Endothelial cell of umbilical vein (primary cell): Measurements from ENCODE around the gene RELL1. TPM values are rescaled to one million over a fixed set of nuclear protein-coding genes. Genes with fewer than 3 reads are reported as not detected.
"Not testable (repeated sequence)": the region's sequence is repeated elsewhere in the genome, so short reads cannot be mapped to it uniquely, and the experiment has no call there.

Source experiments
- BruUV-seq: library from RNA; stranded (reverse); fragments of 400-500 nt; replicated peaks from 2 replicates; lab custom pipeline; 2021; lab: Mats Ljungman, UMichigan
- CTCF ChIA-PET: fragments of 300-600, 350-600 bp; sonication (Branson Sonifier 250); formaldehyde crosslinking; loops from one replicate; lab custom pipeline; 2021; ENCODE audit warnings: antibody characterized with exemption, inconsistent platforms; lab: Charles Lee
- POLR2A ChIA-PET: fragments of 300-600, 350-600 bp; sonication (Branson Sonifier 250); formaldehyde crosslinking; loops from one replicate; lab custom pipeline; 2021; ENCODE audit warnings: antibody characterized with exemption, inconsistent platforms; lab: Charles Lee
- DNase-seq: peaks from one replicate; pipeline ENCODE4 v3.0.0-alpha.2; 2011; ENCODE audit warnings: low read depth, low spot score
- FAIRE-seq: peaks from 2 replicates; lab custom pipeline; 2011; peaks lifted over from hg19 to GRCh38; lab: Jason Lieb, UNC
- H2AFZ ChIP-seq: 2 replicates; pipeline ENCODE4 v1.6.0; 2012; ENCODE audit warnings: low read depth, low read length, control low read depth, inconsistent platforms
- H3K27ac ChIP-seq: 2 replicates; pipeline ENCODE4 v1.5.1; 2011; ENCODE audit warnings: low read depth, mild to moderate bottlenecking, control low read depth, low read length, moderate library complexity; ENCODE audit not compliant: insufficient read depth
- H3K27me3 ChIP-seq, 2 experiments: 2 replicates each; pipeline versions ENCODE4 v1.6.0 to v1.6.1; 2011; ENCODE audit warnings: low read length in 2 of 2, mixed read lengths in 1 of 2; ENCODE audit not compliant: control insufficient read depth in 2 of 2, insufficient read depth in 2 of 2
- H3K36me3 ChIP-seq, 2 experiments: 2 replicates in 1 of 2; 3 replicates in 1 of 2; pipeline ENCODE4 v1.5.1; 2011; ENCODE audit warnings: low read length in 2 of 2, mild to moderate bottlenecking in 1 of 2, moderate library complexity in 1 of 2; ENCODE audit not compliant: control insufficient read depth in 2 of 2, insufficient read depth in 2 of 2; ENCODE audit errors: extremely low read depth in 1 of 2
- H3K4me1 ChIP-seq: 3 replicates; pipeline ENCODE4 v1.5.1; 2011; ENCODE audit warnings: mild to moderate bottlenecking, low read length; ENCODE audit not compliant: control insufficient read depth, insufficient read depth; ENCODE audit errors: extremely low read depth
- H3K4me2 ChIP-seq: 2 replicates; pipeline ENCODE4 v1.6.1; 2011; ENCODE audit warnings: low read length, control low read depth, mixed read lengths; ENCODE audit not compliant: insufficient read depth
- H3K4me3 ChIP-seq, 3 experiments: fragments of 200-600 bp in 1 of 3; sonication (generic), shearing (Covaris generic) in 1 of 3; replicated peaks in 1 of 3; 2 replicates each; pipeline ENCODE4 v1.5.1; 2011 to 2016; ENCODE audit warnings: control low read depth in 3 of 3, low read length in 3 of 3, mild to moderate bottlenecking in 2 of 3, inconsistent platforms in 1 of 3, low read depth in 1 of 3, moderate library complexity in 1 of 3; ENCODE audit not compliant: insufficient read depth in 1 of 3
- H3K79me2 ChIP-seq: 2 replicates; pipeline ENCODE4 v1.6.0; 2012; ENCODE audit warnings: low read length, inconsistent platforms; ENCODE audit not compliant: control insufficient read depth, insufficient read depth
- H3K9ac ChIP-seq: replicated peaks from 2 replicates; pipeline ENCODE3; 2011; ENCODE audit warnings: low read length, control low read depth; ENCODE audit not compliant: insufficient read depth; ENCODE audit errors: extremely low read depth
- H3K9me1 ChIP-seq: replicated peaks from 3 replicates; pipeline ENCODE4 v1.6.0; 2011; ENCODE audit warnings: mild to moderate bottlenecking, low read length; ENCODE audit not compliant: control insufficient read depth, insufficient read depth; ENCODE audit errors: extremely low read depth
- H3K9me3 ChIP-seq: replicated peaks from 2 replicates; pipeline ENCODE4 v1.5.1; 2012; ENCODE audit warnings: low read length, inconsistent platforms; ENCODE audit not compliant: control insufficient read depth, insufficient read depth
- H4K20me1 ChIP-seq: replicated peaks from 2 replicates; pipeline ENCODE3; 2011; ENCODE audit warnings: mild to moderate bottlenecking, low read length; ENCODE audit not compliant: control insufficient read depth, insufficient read depth; ENCODE audit errors: extremely low read depth
- EZH2 ChIP-seq: IDR thresholded peaks from 2 replicates; pipeline ENCODE4 v1.6.1; 2012; ENCODE audit warnings: borderline replicate concordance, low read depth, mild to moderate bottlenecking, moderate library complexity, low read length, inconsistent platforms; ENCODE audit not compliant: severe bottlenecking
- FOS ChIP-seq: IDR thresholded peaks from 2 replicates; pipeline ENCODE4 v1.6.1; 2011; ENCODE audit warnings: mild to moderate bottlenecking, low read length, moderate library complexity, borderline replicate concordance; ENCODE audit not compliant: insufficient read depth
- MAX ChIP-seq: IDR thresholded peaks from 2 replicates; pipeline ENCODE4 v1.6.1; 2011; ENCODE audit not compliant: insufficient read depth, insufficient read length
- MYC ChIP-seq: IDR thresholded peaks from one replicate; pipeline ENCODE4 v1.6.1; 2011; ENCODE audit warnings: mild to moderate bottlenecking, low read depth, low read length
- POLR2AphosphoS5 ChIP-seq: IDR thresholded peaks from 2 replicates; pipeline ENCODE4 v1.6.1; 2012; ENCODE audit warnings: low read depth, mild to moderate bottlenecking, control low read depth, low read length, moderate library complexity; ENCODE audit not compliant: insufficient read depth
- dilution Hi-C: fragments of 300-500 bp; cut with MboI; formaldehyde crosslinking; loops from one replicate; pipeline ENCODE4 v1.15.0; 2019; ENCODE audit warnings: low sequenced_read_pairs; ENCODE audit not compliant: extremely low pct_ligation_motif_present
- intact Hi-C: fragments of 100-400 bp; cut with micrococcal nuclease; formaldehyde crosslinking; loops from one replicate; pipeline ENCODE4 v1.10.0; 2022
- polyA plus RNA-seq, 4 experiments: library from polyadenylated mRNA; depleted of rRNA in 3 of 4; stranded (reverse) in 3 of 4; unstranded in 1 of 4; fragments of >200 nt; gene quantifications; 2 replicates each; pipeline versions ENCODE4 v1.2.1 to v1.2.3, GENCODE V29; 2011 to 2012; ENCODE audit warnings: missing spikeins in 1 of 4
- total RNA-seq: library from RNA; stranded (reverse); gene quantifications from 2 replicates; pipeline ENCODE4 v1.2.3, GENCODE V29; 2021

The RELL1 gene
- total and polyA plus RNA-seq, 2 donors (not counting 3 experiments of a cell fraction or from before 2014, with no cell fraction given) = 20.8 to 91.7 TPM

GRCh38 chr4:37670249-37670648, 15.9 kb downstream of the RELL1 start:
- ChIA-PET POLR2A (no interaction called here), CTCF (no interaction called here)
- dilution Hi-C loops (no loop called here), intact Hi-C loops (no loop called here)
- TF ChIP-seq EZH2 (no peak), MYC (no peak), POLR2AphosphoS5 (no peak), FOS (no peak), MAX (no peak)
- H3K79me2 ChIP-seq = peaks cover 47% of the 10 kb centered on the region
- BruUV-seq = no TSS peak
- no peak overlapping the region for H3K4me2 ChIP-seq
- no peaks in the 10 kb centered on the region for H3K27me3 ChIP-seq
- no peaks in the 10 kb centered on the region for H3K9me1 ChIP-seq
- FAIRE-seq (no peak), DNase-seq (no peak)
- H3K27ac ChIP-seq = peak overlapping the region; percentile 51
- no peak overlapping the region for H2AFZ ChIP-seq
- H3K4me3 ChIP-seq = no peak overlapping the region
- no peaks in the 10 kb centered on the region for H3K36me3 ChIP-seq
- no peaks in the 10 kb centered on the region for H3K9me3 ChIP-seq
- H3K9ac ChIP-seq = no peak overlapping the region
- peaks cover 49% of the 10 kb centered on the region for H3K4me1 ChIP-seq
- H4K20me1 ChIP-seq = no peaks in the 10 kb centered on the region

- not testable (repeated sequence) for FAIRE-seq
Measured at GRCh38 chr4:37669124-37669523, 17.1 kb downstream of the RELL1 start.

More at GRCh38 chr4:37669124-37669523, 17.1 kb downstream of the RELL1 start:
- H3K9me3 ChIP-seq, H4K20me1 ChIP-seq, H3K27me3 ChIP-seq, H3K4me3 ChIP-seq, dilution Hi-C loops, DNase-seq, H3K27ac ChIP-seq, H2AFZ ChIP-seq, H3K9ac ChIP-seq, H3K36me3 ChIP-seq, BruUV-seq, CTCF ChIA-PET, H3K4me2 ChIP-seq, H3K9me1 ChIP-seq, POLR2A ChIA-PET: not testable (repeated sequence)
- peaks cover 49% of the 10 kb centered on the region for H3K4me1 ChIP-seq
- intact Hi-C loops = loop anchor here (5.0 kb wide), 1 partner anchor 308 kb away; no protein-coding TSS in a partner anchor
- H3K79me2 ChIP-seq = peaks cover 44% of the 10 kb centered on the region
